Erythroblast (primary cell): ENCODE data around the gene KCMF1.

Source experiments
- DNase-seq, 2 experiments: peaks; one replicate each; lab custom pipeline; 2025; lab: John Stamatoyannopoulos, UW
- GATA1 ChIP-seq: IDR thresholded peaks from 2 replicates; pipeline ENCODE4 v1.6.1; 2011; ENCODE audit warnings: low read depth, mild to moderate bottlenecking, control low read depth, low read length, moderate library complexity
- POLR2A ChIP-seq: IDR thresholded peaks from 2 replicates; pipeline ENCODE4 v1.6.1; 2011; ENCODE audit warnings: mild to moderate bottlenecking, low read length

KCMF1 gene

DNA sequence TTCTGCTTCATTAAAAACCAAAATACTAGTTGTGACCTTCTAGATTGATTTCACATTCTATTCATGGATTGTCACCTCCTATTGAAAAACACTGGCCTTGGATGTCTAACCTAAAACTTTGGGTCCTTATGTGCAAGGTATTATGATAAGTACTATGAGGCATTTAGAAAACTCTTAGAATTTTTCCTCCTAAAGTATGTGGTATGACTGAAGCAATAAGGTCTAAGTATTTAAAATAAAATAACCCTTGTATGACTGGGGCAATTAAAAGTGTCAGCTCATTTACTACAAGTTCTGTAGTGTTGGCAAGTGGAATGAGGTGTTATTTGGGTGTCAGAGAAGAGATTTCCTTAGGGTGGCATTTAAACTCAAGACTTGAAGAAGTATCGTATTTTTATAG, 15.1 kb downstream of the KCMF1 start:
- no peak for TF ChIP-seq POLR2A
- no peak for TF ChIP-seq GATA1

DNA sequence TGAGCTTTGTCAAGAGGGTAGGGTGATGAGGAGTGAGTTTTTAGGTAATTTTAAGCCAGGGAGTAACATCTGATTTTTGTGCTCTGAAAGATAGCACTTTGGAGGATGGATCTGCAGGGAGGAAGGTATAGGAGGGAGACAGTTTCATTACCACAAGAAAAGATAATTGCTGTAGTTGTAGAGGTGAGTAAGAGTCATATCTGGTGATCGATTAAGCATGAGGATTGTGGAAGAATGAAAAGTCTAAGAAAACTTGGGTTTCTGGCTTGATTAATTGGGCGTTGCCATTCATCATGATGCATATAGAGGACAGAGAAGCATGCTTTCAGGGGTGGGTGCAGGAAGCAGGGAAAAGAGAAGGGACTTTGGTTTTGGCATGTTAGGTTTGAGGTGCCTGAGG, 18.5 kb downstream of the KCMF1 start:
- no peak for TF ChIP-seq GATA1
- TF ChIP-seq POLR2A = no peak
- DNase-seq = no peak

More for the DNA sequence above, 15.1 kb downstream of the KCMF1 start:
- DNase-seq = no peak

DNA sequence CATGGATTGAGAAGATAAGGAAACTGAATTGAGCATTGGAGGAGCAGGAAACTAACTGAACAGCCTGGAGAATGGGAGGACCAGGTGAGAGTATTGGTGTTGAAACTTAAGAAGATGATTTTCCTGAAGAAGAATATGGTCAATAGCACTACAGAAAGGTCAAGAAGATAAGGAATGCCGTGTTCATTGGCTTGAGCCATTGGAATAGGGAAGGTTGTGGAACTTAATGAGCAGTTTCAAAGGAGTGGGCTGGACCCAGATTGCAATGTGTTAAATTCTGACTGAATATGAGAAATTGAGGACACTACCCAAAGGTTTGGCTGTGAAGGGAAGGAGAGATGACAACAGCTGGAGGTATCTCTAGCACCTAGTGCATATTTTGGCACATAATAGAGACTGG, 19.0 kb downstream of the KCMF1 start:
- TF ChIP-seq GATA1 (no peak), POLR2A (no peak)
- DNase-seq = no peak

DNA sequence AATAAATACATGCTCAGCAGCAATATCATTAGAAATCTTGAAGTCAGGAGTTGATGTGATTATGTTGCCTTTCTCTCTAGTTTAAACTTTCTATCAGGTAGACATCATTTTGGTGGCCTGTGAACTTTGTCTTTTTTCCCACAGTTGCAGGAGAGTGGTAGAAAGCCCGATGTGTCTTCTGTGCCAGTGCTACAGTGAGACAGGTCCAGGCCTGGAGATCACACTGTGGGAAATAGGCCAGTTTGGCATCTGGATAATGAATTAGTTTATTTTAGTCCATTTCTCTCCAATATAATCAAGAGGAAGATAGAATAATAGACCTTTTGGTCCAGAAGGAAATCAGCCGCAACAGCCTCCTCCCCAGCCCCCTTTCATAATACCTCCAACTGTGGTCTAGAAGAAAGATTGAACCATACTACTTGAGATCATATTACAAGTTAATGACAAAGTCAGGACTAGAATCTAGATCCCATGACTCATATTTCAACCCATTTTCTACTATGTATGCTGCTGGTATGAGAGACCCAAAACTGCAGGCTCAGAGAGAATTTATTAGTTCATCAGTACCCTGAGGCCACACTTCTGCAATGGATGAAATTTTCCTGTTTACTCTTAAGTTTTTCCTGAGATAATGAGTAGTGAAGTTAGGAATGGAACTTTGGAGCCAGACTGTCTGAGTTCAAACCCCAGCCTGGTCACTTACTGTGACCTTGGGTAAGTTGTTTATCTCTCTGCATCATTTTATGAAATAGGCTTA, 20.6 kb downstream of the KCMF1 start:
- no peak for TF ChIP-seq POLR2A
- TF ChIP-seq GATA1 = no peak
- no peak for DNase-seq

DNA sequence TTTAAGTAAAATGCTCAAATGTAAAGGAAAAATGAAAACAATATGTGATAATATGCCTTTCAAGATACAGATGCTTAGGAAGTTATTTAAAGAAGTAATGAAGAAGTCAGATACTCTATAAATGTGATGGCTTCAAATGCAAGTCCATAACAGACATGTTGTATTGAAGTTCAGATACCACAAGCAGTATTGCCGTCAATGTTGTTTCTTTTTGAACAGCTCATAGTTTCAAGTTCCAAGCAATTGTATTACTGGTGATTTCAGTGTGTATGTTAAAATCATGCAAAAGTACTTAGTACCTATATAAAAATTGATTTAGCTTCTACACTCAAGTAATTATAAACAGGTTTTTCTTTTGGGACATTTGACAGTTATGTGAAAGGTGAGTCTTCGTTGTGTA, 24.9 kb downstream of the KCMF1 start:
- DNase-seq = no peak

DNA sequence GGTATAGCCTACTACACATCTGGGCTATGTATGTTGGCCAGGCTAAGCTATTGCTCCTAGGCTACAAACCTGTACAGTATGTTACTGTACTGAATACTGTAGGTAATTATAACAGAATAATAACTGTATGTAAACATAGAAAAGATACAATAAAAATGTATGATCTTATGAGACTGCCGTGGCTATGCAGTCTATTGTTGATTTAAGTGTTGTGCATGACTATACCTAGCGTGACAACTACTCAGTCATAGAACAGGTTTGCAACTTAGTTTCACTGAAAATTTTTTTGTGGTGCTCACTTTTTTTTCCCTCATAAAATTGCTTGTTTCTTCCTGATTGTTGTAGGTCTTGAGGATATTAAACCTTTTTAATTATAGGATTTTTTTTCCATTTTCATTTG, 25.9 kb downstream of the KCMF1 start:
- no peak for TF ChIP-seq POLR2A
- TF ChIP-seq GATA1 = no peak
- DNase-seq = no peak

More for the DNA sequence above, 24.9 kb downstream of the KCMF1 start:
- no peak for TF ChIP-seq POLR2A

DNA sequence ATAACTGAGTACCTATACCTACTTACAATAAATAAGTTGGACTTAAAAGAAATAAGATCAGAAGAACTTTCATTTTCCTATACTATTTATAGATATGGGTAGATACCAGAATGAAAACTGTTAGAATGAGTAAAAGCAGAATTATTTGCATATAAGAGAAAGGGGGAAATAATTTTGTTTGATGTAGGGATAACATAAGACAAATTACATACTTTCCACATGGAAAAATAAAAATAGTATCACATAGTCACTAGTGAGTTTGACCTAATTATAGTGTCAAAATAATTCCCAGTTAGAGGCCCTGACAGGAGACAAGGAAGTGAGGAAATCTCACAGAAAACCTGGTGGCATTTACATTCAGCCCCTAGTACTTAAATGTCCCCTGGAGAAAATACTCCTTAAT, 28.6 kb downstream of the KCMF1 start:
- DNase-seq = no peak
- TF ChIP-seq GATA1 = no peak

DNA sequence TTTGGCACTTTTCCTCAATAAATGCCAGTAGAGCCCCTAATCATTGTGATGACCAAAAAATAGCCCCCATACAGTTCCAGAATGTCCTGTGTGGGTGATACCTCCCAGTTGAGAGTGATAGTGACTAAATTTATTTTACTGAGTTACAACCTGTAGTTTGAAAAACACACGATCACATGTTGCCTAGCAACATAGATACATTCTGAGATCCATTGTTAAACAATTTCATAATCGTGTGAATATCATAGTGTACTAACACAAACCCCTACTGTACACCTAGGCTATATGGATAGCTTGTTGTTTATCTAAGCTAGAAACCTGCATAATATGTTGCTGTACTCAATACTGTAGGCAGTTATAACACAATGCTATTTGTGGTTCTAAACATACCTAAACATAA, 30.6 kb downstream of the KCMF1 start:
- TF ChIP-seq POLR2A = no peak
- no peak for TF ChIP-seq GATA1
- DNase-seq = no peak

DNA sequence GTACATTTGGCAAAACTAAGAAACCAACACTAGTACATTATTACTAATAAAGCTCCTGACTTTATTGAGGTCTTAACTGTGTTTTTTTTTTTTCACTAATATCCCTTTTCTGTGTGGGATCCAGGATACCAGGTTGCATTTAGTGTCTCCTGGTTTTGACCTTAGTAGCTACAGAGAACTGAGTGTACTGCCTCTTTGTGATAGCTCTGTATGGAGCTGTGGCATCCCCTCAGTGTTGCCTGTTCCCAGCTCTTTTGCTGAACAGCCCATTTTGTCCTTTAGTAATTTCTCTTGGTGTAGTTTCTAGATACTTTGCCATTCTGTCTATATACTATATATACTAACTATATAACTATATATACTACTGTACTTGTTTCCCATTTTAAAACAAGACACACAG, 31.6 kb downstream of the KCMF1 start:
- TF ChIP-seq GATA1 (no peak), POLR2A (no peak)
- no peak for DNase-seq

DNA sequence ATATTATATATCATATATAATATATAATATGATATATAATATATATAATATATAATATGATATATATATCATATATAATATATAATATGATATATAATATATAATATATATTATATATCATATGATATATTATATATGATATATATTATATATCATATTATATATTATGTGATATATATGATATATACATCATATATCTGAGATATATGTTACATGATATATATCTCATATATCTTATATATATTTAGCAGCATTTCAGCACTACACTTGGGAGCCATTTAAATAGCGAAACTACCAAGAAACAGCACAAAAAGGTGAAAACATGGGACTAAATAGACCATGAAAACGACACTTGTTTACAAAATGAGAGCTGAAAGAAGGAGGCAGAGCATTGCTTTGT, 37.3 kb downstream of the KCMF1 start:
- no peak for DNase-seq
- no peak for TF ChIP-seq GATA1
- TF ChIP-seq POLR2A = no peak

DNA sequence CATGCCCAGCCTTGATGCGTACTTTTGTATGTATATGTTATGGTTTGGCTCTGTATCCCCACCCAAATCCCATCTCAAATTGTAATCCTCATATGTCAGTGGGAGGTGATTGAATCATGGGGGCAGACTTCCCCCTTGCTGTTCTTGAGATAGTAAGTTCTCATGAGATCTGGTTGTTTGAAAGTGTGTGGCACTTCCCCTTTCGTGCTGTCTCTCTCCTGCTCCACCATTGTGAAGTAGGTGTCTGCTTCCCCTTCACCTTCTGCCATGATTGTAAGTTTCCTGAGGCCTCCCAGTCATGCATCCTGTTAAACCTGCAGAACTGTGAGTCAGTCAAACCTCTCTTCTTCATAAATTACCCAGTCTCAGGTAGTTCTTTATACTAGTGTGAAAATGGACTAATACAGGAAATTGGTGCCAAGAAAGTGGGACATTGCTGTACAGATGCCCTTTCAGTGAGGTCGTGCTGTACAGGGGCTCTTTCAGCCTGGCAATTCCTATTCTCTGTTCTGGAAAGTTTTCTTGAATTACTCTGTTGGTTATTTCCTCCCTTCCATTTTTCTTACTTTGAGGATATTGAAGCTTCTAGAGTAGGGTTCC, 38.2 kb downstream of the KCMF1 start:
- TF ChIP-seq POLR2A (no peak), GATA1 (no peak)
- DNase-seq = no peak

DNA sequence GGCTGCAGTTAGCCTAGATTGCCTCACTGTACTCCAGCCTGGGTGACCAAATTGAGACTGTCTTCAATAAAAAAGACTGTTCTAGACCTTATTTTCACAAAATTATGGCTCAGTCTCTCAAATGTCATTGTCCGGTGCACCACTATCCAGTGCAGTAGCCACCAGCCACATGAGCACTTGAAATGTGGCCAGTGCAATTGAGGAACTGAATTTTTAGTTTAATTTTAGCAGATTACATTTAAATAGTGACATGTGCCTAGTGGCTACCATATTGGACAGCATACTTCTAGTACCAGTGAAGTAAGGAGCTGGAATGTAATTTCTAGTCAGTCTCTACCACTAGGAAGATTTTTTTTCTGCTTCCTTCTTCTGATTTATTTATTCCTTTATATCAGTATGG, 39.4 kb downstream of the KCMF1 start:
- no peak for TF ChIP-seq GATA1
- no peak for TF ChIP-seq POLR2A
- DNase-seq = no peak

DNA sequence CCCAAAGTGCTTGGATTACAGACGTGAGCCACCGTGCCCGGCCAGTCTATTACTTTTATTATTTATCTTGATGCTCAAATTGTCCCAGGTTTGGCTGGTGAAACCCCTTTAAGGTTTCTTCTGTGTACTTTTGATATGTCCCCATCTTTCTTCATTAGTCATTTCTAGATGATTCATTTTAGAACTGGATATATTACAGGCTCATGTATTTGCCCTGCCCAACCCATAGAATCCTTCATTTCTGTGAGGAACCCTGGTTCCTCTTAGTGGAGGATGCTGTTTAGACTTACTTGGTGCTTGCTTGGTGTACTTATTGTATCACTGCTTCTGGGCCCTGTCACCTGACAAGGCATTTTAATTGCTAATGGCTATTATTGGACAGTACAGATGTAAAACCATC, 40.1 kb downstream of the KCMF1 start:
- no peak for TF ChIP-seq POLR2A
- TF ChIP-seq GATA1 = no peak
- DNase-seq = no peak

DNA sequence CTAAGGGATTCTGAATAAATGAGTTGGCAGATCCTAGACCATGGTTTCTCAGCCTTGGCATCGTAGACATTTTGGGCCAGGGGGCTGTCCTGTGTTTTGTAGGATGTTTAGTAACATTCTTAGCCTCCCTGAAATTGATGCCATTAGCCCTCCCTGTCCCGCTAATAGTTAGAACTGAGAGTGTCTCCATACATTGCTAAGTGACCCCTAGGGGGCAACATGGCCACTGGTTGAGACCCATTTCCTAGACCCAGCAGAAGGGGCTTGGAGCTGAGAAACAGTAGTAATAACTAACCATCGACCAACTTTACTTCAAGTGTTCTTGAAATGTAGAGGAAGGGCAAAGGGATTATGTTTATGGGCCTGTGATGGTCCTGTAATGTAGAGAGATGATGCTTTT, 40.8 kb downstream of the KCMF1 start:
- peak; percentile 17 to 22 for DNase-seq
- TF ChIP-seq POLR2A = no peak
- no peak for TF ChIP-seq GATA1

DNA sequence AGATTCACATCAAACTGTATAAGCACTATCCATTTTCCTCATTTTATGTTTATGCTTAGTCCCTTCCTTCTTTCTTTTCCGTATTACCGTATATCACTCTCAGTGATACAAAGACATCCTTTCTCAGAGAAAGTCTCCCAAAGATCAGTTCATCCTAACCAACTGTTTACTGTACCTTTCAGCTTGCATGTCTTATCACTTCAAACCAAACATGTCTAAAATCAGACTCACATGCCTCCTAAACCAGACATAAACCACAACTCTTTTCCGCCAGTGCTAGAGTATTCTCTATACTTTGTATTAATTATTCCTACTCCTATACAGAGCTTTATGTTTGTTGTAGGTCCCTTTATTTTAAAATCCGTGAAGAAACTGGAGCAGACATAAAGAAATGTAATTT, 41.5 kb downstream of the KCMF1 start:
- TF ChIP-seq POLR2A = no peak
- TF ChIP-seq GATA1 = no peak
- no peak for DNase-seq
